Pancreas (tissue), 10 donors: ENCODE measurements around the gene CHCHD3. TPM values are rescaled to one million over a fixed set of nuclear protein-coding genes. Genes with fewer than 3 reads are reported as not detected.
A peak's percentile ranks its signal among the peaks of the same experiment; 100 is the strongest.

Experiments
- ATAC-seq, 4 donors: fragments of 200-7000 bp; cut with Tn5 transposase; one replicate each; pipeline versions ENCODE4 v1.8.0 to v1.9.1; 2020; ENCODE audit warnings: mild to moderate bottlenecking in 4 of 4, moderate library complexity in 4 of 4
- DNase-seq, 6 donors: peaks; one replicate each; pipeline ENCODE4 v3.0.0-alpha.2; 2020
- FAIRE-seq: peaks from 2 replicates; lab custom pipeline; 2012; peaks lifted over from hg19 to GRCh38; lab: Jason Lieb, UNC
- H3K27ac ChIP-seq, 4 donors: fragments of 200-600 bp; sonication (generic); 1 replicate in 3 of 4; 2 replicates in 1 of 4; pipeline versions ENCODE4 v1.5.0 to v1.8.0; 2020
- H3K27me3 ChIP-seq, 4 donors: fragments of 200-600 bp; one replicate each; pipeline ENCODE4 v1.8.0; 2021
- H3K36me3 ChIP-seq, 3 donors: fragments of 200-600 bp; sonication (generic) in 1 of 3; one replicate each; pipeline versions ENCODE4 v1.5.0 to v1.8.0; 2020 to 2021
- H3K4me1 ChIP-seq, 3 donors: fragments of 200-600 bp; one replicate each; pipeline ENCODE4 v1.8.0; 2021
- H3K4me3 ChIP-seq, 4 donors: fragments of 200-600 bp; sonication (generic) in 2 of 4; one replicate each; pipeline versions ENCODE4 v1.5.0 to v1.8.0; 2020 to 2021
- H3K9me3 ChIP-seq, 4 donors: fragments of 200-600 bp; one replicate each; pipeline ENCODE4 v1.8.0; 2021
- CTCF ChIP-seq, 4 donors: fragments of 200-600 bp; sonication (generic) in 3 of 4; IDR thresholded peaks; one replicate each; pipeline versions ENCODE4 v1.5.0 to v1.8.0; 2021; ENCODE audit warnings: antibody characterized with exemption in 4 of 4
- WGBS, 2 donors: extraction: QIAGEN DNeasy Blood & Tissue Kit; methylation state at CpG; one replicate each; pipeline ENCODE4 v1.1.7; 2013; 5-methylcytosine and 5-hydroxymethylcytosine counted together
- intact Hi-C, 3 donors: fragments of 100-400 bp; cut with DNase I; formaldehyde crosslinking; loops; one replicate each; pipeline versions ENCODE4 v1.11.1 to v1.14.2; 2022
- polyA plus RNA-seq, 2 donors: library from polyadenylated mRNA; stranded (reverse); fragments of 200-250 nt; gene quantifications; one replicate each; pipeline ENCODE4 v1.2.3, GENCODE V29; 2013
- total RNA-seq, 6 donors: library from RNA; stranded (reverse); fragmentation: NEBNext Ultra II Directional in 4 of 6; extraction: Animal tissue kit (Norgen Biotek cat#: 25700) in 4 of 6; gene quantifications; one replicate each; pipeline versions ENCODE4 v1.2.1 to v1.2.4, GENCODE V29; 2021 to 2023
- donor health status: healthy with polysubstance abuse.
- donor health status: DM: no; HTN: no; CAD: no; lungs with moderate emphysema.
- donor health status: DM: no; HTN: no; CAD: no.
- donor health status: control.
- donor health status: control.
- donor health status: Bipolar disorder and iron deficiency.
- donor health status: DM: yes; HTN: yes; CAD: no.
- donor health status: DM: no; HTN: no; CAD: no.
- donor health status: DM: no; HTN: no; CAD: no.
- donor health status: DM: yes; HTN: yes; CAD: no.

Gene CHCHD3
- total and polyA plus RNA-seq, 8 donors, result 7.9 to 23.2 (median 19.3) TPM

- ATAC-seq (no peak), DNase-seq (no peak), FAIRE-seq (no peak)
- intact Hi-C loops, result no loop called here
- no peak for TF ChIP-seq CTCF (IDR thresholded peaks at IDR 0.05)
- H3K36me3 ChIP-seq, result no peaks in the 10 kb centered on the region
- no peak overlapping the region for H3K4me3 ChIP-seq
- 83 to 88% methylated on average over 1 of the region's 1 CpG for WGBS, 2 donors
- no peaks in the 10 kb centered on the region for H3K9me3 ChIP-seq
- no peak overlapping the region for H3K27ac ChIP-seq
- H3K27me3 ChIP-seq, result no peaks in the 10 kb centered on the region
- H3K4me1 ChIP-seq, result peaks cover 12 to 19% (median 16%) of the 10 kb centered on the region in 3 donors
These were observed 29.5 kb downstream of the CHCHD3 start for GRCh38 chr7:133052401-133052756.

- FAIRE-seq, result no peak
- no peaks in the 10 kb centered on the region for H3K9me3 ChIP-seq
- no peak for TF ChIP-seq CTCF (IDR thresholded peaks at IDR 0.05)
- no peak for DNase-seq
- H3K36me3 ChIP-seq, result no peaks in the 10 kb centered on the region
- H3K4me3 ChIP-seq, result no peak overlapping the region
- no peak overlapping the region for H3K27ac ChIP-seq
- intact Hi-C loops, result no loop called here
- no peak for ATAC-seq
- WGBS, 2 donors, result 61 to 64% methylated on average over 5 of the region's 5 CpGs
- peaks cover 7 to 19% (median 16%) of the 10 kb centered on the region in 3 donors for H3K4me1 ChIP-seq
- H3K27me3 ChIP-seq, result no peaks in the 10 kb centered on the region
These were observed 30.0 kb downstream of the CHCHD3 start for GRCh38 chr7:133051719-133052400.

GRCh38 chr7:133051066-133051465 lies 30.8 kb downstream of the CHCHD3 start:
- Histone ChIP-seq H3K4me1 (peaks cover 4 to 16% (median 14%) of the 10 kb centered on the region in 3 donors), H3K9me3 (no peaks in the 10 kb centered on the region), H3K27me3 (no peaks in the 10 kb centered on the region), H3K4me3 (no peak overlapping the region), H3K36me3 (no peaks in the 10 kb centered on the region), H3K27ac (no peak overlapping the region)
- intact Hi-C loops, result no loop called here
- WGBS, 2 donors, result 25 to 32% methylated on average over 2 of the region's 2 CpGs
- peak in 1 of 6 donors; percentile 21 for DNase-seq
- FAIRE-seq, result no peak
- ATAC-seq, result peak; percentile 63 to 84 (median 78)
- TF ChIP-seq CTCF (IDR thresholded peaks at IDR 0.05), result no peak

GRCh38 chr7:133050200-133050995 lies 31.5 kb downstream of the CHCHD3 start:
- intact Hi-C loops, result no loop called here
- ATAC-seq (peak in 1 of 4 donors; percentile 17), FAIRE-seq (no peak), DNase-seq (no peak)
- Histone ChIP-seq H3K36me3 (no peaks in the 10 kb centered on the region), H3K27ac (no peak overlapping the region), H3K9me3 (no peaks in the 10 kb centered on the region), H3K4me3 (no peak overlapping the region), H3K27me3 (no peaks in the 10 kb centered on the region), H3K4me1 (peaks cover 0 to 12% (median 8%) of the 10 kb centered on the region in 3 donors)
- no peak for TF ChIP-seq CTCF (IDR thresholded peaks at IDR 0.05)
- WGBS, 2 donors, result 68 to 86% methylated on average over 5 of the region's 5 CpGs
